HK-2 (cell line): Measurements from ENCODE around the gene CASZ1.

Experiments used
- DNase-seq: peaks from one replicate; pipeline ENCODE4 v3.0.0-alpha.2; 2018; ENCODE audit not compliant: unreplicated experiment

CASZ1 gene

DNA sequence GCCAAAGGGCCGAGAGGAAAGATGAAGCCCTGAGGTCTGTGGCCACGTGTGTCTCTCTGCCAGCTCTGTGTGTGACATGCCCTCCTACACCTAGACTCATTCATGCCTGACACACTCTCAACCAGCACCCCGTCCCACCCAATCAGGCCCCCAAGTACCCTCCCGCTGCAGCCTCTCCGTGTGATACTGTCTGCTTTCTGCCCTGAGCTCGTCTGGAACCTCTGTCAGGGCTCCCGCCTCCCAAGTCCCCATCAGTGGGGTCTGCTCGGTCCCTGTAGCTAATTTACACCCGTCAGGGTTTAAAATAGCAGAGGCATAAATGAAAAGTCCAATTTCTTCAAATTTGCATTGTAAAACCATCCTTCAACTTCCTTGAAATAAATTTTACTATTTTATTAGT is 20.7 kb downstream of the CASZ1 start:
- no peak for DNase-seq

DNA sequence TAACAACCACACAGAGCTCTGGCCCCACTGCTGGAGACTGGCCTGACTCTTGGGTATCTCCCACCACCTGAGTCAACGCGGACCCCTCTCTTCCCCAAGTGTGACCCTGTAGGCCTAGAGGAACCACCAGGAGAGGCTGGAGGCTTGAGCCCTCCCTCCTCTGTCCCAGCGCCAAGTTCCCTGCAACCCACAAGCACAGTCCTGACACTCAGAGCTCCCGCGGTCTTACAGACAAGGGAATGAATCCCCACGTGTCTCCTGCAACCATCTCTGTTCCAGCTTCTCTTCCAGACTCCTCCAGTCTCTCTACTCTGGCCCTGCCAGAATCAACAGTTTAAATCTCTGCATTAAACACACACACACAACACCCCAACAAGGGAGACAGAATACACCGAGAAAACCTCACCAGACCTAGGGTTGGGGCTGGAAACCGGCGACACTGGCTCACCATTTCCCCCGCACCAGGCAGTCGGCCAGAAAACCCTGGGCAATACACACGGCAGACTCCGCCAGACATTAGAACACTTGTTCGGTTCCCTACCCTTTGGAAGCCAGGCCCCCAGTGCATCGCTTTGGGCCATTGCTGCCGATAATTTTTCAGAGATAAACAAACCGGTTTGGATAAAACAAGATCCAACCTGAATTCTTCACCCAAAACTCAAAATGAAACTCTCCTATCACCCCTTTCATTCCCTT is 21.7 kb downstream of the CASZ1 start:
- DNase-seq: no peak

DNA sequence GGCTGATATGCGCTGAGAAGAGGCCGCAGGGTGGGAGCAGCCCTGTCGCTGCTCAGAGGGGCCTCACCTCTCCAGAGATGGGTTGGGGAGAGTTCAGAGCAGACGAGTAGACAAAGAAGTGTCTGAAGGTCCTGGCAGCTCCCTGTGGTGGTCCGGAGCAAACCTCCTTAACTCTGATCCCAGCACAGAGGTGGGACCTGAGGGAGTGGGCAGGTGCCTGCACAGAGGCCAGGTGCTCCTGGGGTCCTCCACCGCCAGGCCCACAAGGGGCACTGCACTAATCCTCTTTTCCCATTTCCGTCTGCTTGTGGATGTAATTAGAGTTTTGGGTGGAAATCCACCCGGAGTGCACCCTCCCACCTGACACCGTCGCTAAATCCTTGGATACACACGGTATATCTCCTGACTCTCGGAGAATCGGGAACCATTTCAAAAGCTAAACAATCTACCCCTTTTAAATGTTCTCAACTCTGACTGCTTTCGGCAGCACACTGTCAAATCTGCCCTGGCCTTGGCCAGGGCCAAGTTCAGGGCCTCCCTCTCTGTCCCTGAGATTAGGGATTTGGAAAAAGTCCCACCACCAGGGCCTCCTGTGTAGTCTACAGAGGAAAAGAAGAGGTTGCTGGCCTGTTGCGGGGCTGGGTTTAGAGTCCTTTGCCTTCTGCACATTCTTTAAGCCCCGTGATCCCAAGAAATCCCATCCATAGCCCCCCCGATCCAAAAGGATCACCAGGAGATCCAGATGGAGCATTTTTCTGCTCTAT is 22.4 kb downstream of the CASZ1 start:
- no peak for DNase-seq

DNA sequence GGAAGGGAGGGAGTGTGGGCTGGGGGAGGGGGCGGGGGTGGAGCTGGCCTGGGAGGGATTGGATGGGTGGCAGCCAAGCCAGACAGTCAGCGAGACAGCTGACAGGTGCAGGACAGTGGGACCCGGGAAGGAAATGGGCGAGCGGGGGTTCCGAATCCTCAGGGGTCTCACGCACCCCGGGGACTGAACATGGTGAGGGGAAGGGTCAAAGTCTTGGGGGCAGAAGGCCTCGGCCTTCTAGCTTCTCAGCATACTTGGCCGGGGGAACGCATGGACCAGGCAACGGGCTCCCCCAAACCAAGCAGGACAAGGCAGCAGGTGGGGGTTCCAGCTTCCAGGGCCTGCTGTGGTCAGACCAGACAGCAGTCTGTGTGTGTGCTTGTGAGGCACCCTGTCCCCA is 23.1 kb downstream of the CASZ1 start:
- no peak for DNase-seq

DNA sequence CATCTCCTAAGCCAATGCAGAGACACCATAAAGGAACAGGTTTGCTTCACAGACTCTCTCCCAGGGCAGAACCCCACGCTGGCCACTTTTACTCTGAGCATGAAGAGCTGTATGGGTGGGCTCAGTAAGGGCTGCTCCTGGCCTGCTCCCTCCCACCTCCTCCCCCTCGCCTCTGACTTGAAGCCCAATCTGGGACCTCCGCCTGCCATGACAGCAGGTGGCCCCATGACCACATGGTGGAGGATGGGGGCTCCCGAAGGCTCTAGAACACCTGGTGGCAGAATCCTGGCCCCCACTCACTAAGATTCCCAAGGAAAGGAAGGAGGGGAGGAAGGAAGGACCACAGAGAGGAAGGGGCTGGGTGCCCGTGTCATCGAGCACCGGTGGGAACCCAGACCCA is 23.7 kb downstream of the CASZ1 start:
- DNase-seq: no peak

DNA sequence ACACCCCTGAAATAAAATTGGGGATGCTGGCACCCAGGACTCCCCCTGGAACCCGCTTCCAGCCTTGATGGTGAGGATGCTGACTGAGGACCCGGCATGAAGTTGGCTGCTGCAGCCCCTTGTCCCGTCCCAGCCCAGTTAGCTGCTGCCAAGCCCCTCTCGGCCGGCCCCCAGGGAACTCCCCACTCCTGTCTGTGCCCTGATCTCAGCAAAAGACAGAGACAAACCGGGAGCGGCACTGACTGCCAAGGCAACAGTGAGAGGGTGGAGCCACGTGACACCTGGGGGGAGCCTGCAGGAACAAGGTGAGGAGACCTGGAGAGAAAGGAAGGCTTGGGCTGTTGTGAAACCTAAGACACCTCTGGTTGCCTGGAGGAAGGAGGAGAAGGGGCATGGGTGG is 24.7 kb downstream of the CASZ1 start:
- no peak for DNase-seq

DNA sequence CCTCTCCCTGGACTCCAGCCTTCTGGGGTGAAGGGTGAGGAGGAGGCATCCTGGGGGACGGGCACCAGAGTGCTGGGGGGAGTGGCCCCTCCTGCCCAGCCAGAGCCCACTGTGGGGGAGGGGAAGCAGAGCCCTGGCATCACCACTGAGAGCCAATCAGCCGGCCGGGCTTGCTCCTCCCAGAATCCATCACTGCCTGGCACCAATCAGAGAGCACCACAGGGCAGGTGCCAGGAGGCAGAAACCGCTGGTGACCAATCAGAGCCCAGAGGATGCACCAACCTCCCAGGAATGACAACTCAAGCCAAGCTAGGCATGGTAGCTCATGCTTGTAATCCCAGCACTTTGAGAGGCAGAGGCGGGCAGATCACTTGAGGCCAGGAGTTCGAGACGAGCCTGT is 27.9 kb downstream of the CASZ1 start:
- no peak for DNase-seq

DNA sequence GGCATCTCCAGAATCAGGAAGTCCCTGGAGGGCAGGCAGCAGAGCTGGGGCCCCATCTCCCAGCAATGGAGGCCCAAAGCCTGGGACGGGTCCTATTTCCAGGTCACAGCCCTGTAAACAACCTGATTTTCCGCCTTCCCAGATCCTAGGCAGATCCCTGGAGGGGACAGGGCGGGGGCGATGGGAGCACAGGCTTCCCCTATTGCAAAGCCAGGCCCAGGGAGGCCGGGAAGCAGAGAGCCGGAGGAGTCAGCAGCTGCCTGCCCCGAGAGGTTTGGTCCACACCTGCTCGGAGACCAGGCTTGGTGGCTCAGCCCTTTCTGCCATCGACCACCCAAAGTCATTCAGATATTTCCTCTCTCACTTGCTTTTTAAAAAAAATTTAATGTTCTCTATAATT is 29.2 kb downstream of the CASZ1 start:
- DNase-seq: no peak

DNA sequence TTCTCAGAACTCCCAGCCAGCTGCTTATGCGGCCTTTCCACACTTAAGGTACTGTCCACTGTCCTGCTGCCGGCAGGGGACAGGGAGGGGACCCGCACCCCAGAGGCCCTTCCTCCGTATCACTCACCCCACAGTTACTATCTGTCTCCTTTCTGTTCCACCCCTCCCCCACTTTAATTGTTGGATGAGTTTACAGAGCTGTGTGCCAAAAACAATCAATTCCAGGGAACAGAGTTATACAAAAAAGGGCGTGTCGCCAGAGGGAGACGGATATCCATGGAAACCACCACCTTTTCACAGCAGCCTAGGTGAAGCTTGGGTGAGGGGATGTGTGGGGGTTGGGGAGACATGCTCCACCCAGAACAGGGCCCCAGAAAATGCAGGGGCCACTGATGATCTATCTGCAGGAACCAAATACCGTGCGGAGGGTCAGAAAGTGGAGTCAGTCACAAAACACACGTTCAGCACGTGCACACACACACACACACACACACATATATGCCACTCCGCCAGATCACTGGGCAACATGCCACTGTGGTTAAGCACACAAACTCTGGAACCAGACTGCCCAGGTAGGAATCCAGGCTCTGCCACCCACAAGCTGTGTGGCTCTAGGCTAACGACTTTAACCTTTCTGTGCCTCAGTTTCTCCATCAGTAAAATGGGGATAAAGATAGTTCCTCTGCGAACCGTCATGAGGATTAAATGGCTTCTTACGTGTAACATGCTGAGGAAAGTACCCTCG is 30.5 kb downstream of the CASZ1 start:
- DNase-seq: no peak

DNA sequence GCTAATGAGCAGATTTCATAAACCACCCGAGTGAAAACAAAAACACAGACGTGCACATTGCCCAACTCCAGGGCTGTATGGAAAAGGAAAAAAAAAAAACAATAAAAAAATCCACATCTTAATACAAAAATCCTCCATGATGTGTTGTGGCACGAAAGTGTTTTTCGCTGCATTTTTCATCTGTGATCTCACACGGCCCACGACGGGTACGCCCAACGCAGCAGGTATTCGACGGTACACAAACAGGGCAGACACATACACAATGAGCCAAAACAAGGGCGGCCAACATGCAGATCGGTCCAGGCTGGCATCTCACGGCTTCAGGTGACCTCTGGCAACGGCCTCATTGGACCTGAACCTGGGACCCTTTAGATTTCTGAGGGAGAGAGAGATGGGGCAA is 31.1 kb downstream of the CASZ1 start:
- no peak for DNase-seq

DNA sequence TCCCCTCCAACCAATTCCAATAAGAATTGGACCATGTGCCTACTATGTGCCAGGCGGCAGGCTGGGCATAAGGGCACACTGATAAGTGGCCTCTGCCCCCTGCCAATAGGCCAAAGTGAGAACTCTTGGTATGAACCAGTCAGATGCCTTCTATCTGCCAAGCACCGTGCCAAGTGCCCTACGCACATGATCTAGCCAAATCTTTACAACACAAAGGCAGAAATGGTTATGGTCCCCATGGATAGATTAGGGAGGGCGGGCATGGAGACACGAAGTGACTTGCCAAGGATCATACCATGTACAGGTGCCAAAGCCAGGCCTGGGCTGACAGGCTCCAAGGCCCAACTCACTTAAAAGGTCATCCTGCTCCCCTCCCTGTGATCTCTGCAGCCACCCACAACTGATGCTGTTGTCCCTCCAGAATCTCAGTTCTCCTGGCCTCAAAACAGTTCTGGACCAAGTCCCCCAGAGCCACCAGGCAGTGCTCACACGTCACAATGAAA is 32.1 kb downstream of the CASZ1 start:
- no peak for DNase-seq

DNA sequence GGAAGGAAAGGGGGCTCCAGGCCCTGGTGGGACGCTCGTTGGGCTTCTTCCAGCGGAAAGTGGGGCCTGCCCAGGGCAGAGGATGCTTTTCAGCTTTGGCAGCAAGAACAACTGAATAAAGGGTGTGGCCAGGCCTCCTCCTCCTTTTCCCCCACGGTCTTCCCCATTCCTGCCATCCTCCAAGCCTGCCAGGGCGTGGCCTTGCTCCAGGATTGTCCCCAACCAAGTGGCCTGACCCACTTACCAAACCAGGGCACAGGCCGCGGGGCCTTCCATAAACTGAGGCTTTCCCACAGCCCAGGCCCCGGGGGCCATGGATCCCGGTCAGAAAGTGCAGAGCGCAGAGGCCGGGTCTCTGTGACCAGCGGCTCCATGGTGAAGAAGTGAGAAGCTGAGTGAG is 33.6 kb downstream of the CASZ1 start:
- no peak for DNase-seq

DNA sequence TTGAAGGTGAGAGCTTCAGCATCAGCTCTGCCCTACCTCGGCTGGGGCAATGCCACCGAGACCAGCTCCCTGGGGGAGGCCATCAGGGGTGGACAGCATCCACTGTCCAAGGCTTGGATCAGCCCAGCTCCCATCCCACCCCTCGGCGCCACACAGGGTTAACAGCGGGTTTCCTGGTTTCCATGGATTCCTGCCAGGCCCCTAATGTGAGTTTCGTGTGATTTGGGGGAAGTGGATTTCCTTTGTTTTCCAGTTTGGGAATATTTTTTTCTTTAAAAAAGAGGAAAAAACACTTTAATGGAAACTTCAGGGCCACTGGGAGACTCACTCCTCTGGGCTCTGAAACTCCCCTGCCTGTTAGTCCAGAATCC is 34.3 kb downstream of the CASZ1 start:
- DNase-seq: no peak

DNA sequence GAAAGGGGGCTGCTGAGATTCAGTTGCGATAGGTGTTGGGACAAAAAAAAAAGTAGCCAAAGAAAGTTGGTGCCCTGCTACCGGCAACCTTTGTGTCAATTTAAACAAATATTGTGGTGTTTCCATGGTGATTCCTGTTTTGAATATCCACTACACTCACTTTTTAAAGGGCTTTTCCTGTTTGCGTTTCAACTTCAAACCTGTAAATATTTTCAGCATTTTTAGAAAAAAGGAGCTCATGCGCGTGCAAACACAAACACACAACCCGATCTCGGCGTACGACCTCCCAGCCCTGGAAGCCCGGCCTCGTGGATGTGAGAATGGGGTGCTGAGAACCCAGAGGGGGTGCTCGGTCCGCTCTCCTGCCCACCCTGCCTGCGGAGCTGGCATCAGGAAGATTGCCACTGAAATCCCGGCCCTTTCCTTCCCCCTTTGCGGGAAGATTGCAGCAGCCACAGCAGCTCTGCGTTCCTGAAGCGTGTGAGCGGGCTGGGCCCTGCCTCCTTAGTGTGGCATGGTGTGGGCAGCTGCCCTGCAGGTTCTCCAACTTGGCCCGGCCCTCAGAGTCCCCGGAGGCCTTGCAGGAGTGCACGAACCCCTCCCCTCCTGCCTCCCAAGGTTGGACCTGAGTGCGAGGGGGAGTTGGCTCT is 34.8 kb downstream of the CASZ1 start:
- DNase-seq: no peak

DNA sequence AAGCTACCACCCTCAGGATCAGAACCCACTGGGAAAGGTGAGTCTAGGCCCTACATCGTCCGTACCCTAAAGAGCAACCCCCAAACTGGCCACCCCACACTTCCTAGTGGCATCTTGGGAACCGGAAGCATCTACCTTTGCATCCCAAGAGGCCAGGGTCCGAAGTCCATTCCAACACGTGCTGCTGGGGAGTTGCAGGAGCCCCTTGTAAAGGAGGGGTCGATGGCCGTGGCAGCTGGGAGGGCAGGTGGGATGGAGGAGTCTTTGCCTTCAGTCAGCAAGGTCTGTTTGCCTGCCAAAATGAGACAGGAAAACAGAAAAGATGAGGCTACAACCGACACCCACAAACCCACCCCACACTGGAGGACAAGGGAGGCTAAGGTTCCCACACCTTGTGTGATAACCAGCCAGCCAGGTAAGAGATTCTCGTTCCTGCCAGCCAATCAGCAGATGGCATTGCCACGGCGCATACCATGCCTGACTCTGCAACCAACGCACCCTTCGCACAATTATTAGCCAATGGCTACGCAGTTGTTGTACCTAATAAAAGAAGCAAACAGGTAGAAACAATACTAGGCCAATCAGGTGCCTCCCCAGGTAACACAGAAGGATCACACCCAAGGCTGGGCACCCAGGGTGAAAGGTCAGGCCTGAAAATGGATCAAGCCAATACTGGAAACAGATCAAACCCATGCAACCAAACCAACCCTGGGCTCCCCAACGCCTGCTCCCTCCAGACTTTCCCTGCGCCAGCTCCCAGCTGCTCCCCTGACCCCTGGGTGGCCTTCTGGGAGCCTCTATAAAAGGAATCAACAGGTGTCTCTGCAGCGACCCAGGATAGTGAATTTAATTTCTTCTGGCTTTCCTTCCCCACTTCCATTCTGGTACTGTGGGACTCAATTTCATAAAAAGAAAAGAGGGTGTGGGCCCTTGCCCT is 35.6 kb downstream of the CASZ1 start:
- no peak for DNase-seq

DNA sequence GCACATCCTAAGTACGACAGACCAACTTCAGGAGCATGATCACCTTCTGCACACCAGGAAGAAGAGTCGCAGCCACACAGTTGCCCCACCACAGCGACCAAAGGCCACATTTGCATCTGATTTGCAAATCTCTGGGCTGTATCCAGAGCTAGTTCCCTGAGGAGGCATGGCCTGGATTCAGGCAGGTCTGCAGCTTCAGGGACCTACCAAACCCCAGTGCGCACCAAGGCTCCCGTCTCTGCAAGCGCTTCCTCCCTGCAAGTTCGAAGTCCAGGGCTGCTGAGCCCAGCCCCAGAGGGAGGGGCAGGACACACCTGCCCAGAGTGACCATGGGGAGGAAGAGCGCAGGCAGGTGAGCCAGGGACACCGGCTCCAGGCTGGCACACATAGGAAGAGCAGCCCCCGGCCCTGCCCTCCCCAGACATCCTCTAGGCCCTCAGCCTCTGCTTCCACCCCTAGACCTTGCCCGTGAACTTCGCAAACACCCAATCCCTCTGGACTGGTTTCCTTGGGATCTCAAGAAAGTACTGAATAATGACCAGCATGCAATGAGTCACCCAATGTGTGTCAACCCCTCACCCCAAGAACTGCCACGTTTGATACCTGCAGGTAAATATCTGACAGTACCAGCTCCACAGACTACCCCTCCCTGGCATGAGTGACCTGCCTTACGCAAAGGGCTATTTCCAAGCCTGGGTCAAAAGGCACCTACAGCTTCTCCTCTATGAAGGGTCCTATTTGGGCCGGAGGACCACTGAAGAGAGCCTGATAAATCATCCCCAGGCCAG is 36.8 kb downstream of the CASZ1 start:
- no peak for DNase-seq

DNA sequence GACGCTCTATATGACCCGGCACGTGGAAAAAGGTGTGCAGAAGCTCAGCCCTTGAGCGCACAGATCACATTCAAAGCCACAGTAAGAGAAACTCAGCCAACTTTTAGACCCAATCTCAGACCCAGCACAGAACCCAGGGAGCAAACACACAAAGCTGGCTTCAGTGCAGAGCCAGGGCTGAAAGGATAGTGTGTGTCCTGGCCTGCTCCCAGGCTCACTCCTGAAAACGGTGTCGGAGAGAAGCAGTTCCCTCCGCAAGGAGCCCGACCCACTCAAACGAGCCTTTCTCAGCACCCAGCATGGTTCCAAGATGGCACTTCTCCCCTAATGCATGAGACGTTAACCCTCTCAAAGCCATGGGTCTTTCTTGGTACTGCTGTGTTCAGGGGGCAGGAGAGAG is 39.6 kb downstream of the CASZ1 start:
- no peak for DNase-seq

DNA sequence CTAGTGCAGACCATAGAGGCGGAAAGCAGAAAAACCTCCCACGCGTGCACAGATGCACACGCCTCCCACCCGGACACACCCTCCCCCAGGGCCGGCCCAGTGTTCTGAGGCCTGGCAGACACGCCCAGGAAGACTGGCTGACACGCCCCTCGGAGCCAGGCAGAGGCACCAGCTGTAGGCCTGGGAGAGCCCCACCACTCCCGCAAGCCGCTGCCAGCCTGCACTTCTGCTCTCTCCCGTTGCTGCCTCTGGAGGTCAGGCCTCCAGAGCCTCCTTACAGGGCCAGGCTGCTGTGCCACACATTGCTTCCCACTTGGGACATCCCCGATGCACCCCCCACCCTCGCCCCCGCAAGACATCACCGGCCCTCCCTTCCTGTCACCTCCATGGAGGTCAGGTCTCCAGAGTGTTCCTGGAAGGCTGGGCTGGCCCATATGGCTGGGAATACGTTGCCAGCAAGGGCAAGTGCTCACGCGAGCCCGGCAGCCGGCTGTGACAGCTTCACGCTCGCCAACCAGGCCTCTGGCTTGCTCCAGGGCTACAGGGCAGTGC is 40.4 kb downstream of the CASZ1 start:
- DNase-seq: no peak

DNA sequence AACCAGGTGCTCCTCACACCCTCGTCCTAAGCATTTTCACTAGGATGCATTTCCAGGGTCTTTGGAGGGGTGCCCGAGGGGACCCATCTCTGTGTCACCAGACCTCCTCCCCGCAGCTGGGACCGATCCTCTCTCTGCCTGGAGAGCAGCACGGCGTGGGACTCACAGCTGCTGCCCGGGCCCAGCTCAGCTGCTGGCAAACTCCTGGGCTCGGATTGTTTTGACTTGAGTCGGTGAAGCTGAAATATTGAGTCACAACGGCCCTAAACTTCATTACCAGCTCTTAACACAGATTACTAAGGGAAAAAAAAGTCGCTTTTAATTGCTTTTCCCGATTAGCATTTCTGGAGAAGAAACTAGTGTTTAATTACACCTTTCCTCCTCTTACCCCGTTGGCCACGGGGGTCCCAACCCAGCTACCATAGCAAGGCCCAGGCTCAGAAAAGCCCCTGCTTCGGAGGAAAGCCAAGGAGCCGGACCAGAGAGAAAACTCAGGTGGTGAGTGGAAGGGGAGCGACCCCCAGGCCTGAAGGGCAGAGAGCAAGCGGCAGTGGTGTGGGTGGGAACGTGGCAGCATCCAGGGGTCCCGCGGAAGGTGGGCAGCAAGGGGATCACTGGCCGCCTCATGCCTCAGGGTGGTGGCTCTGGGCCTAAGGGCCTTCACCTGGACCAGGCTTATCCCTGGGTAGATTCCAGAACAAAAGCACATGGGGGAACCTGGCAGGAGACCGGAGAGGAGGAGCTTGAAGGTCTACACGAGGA is 41.7 kb downstream of the CASZ1 start:
- no peak for DNase-seq
